GM12874 (cell line): ENCODE data around the gene ENOX1.

ENCODE experiments used
- TF ChIP-seq, protein P1 (sequence below): IDR thresholded peaks from 2 replicates; pipeline ENCODE4 v1.5.1; 2011; ENCODE audit warnings: low read depth, mild to moderate bottlenecking, control low read depth, low read length, moderate library complexity; ENCODE audit not compliant: insufficient read depth

The ENOX1 gene

GRCh38 chr13:43482026-43482425 lies 304.7 kb downstream of the ENOX1 start:
- TF ChIP-seq, protein P1, sequence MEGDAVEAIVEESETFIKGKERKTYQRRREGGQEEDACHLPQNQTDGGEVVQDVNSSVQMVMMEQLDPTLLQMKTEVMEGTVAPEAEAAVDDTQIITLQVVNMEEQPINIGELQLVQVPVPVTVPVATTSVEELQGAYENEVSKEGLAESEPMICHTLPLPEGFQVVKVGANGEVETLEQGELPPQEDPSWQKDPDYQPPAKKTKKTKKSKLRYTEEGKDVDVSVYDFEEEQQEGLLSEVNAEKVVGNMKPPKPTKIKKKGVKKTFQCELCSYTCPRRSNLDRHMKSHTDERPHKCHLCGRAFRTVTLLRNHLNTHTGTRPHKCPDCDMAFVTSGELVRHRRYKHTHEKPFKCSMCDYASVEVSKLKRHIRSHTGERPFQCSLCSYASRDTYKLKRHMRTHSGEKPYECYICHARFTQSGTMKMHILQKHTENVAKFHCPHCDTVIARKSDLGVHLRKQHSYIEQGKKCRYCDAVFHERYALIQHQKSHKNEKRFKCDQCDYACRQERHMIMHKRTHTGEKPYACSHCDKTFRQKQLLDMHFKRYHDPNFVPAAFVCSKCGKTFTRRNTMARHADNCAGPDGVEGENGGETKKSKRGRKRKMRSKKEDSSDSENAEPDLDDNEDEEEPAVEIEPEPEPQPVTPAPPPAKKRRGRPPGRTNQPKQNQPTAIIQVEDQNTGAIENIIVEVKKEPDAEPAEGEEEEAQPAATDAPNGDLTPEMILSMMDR, result no peak

DNA sequence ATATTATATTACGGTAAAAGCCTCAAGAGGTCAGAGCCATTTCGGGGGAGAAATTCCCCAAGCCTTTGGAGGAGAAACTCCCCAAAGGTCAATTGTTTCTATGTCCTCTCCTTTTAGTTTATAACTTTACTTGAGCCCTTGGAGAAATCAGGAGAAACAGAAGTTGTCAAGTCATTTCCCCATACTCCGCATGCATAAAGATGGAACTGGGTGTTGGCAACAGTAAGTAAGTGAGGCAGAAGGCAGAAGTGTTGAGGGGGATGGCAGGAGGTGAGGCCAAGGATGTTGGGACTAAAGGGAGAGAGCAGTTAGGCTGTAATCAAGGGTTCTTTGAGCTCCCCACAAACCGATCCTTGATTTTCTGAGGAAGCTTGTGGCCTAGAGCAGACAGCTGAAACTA lies 307.9 kb downstream of the ENOX1 start:
- TF ChIP-seq, protein P1, result no peak

- TF ChIP-seq, protein P1, result no peak
These were observed 308.6 kb downstream of the ENOX1 start for GRCh38 chr13:43478211-43478610.

DNA sequence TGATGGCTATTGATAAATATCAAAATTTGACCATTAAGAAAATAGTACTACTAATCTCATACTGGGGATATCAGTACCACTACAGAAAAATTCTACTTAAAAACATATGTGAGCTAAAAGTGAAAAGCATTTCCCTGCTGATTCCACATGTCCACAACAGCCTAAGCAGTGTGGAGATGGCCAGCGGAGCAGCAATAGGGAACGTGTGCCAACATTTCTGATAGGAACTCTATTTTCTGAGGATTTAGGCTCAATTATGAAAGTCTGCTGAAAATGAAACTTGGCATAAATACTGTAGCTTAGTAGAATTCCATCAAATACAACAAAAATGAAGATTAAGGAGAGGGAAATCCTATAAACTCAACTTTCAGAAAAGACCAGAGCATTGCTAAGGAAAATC lies 311.6 kb downstream of the ENOX1 start:
- TF ChIP-seq, protein P1, result no peak

GRCh38 chr13:43473437-43473836 lies 313.3 kb downstream of the ENOX1 start:
- TF ChIP-seq, protein P1, result no peak

DNA sequence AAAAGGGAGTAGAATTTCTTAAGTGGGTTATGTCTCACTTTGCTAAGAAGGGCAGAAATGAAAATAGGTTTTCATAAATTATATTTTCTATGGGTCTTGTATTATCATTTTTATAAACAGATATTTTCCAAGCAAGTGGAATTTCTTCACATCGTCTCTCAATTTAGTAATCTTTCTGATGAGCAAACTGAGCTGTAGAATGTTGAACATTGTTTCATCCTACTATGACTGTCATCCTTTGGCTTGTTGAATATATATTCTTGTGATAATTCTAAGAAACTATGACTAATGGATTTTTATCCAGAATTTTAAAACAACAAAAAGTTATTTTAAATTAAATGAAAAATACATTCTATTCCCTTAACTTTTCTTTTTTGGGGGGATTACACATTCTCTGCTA lies 313.8 kb downstream of the ENOX1 start:
- TF ChIP-seq, protein P1, result no peak

DNA sequence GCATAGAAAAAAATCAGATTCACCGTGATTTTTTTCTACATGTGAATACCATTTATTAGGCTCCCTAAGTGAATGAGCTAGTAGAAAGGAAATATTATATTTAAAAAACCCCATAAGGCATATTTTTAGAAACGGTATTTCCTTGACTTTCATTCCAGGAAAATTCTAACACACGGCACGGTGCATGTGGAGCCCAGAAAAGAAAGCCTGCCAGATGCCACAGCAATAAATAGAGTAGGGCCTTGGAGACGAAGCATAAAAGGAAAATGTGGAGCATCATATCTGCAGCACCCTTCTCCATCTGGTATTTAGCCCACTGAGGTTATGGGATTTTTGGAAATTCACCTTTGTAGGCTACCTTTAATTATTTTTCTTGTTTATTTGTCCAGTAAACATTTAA lies 314.4 kb downstream of the ENOX1 start:
- TF ChIP-seq, protein P1, result no peak

- TF ChIP-seq, protein P1, result no peak
These were observed 316.2 kb downstream of the ENOX1 start for GRCh38 chr13:43470610-43471009.
